NB4 (cell line): ENCODE data around the gene NUP160.
"Not testable (repeated sequence)": the region's sequence is repeated elsewhere in the genome, so short reads cannot be mapped to it uniquely, and the experiment has no call there.

Source experiments
- DNase-seq: peaks from one replicate; pipeline ENCODE4 v3.0.0; 2010; ENCODE audit warnings: low read depth
- H3K4me3 ChIP-seq: one replicate; pipeline ENCODE4 v1.5.1; 2011; ENCODE audit warnings: mild to moderate bottlenecking, low read depth, low read length, moderate library complexity
- CTCF ChIP-seq: IDR thresholded peaks from one replicate; pipeline ENCODE4 v1.5.1; 2012; ENCODE audit warnings: low read depth, low read length
- MAX ChIP-seq: IDR thresholded peaks from 2 replicates; pipeline ENCODE4 v1.6.1; 2011; ENCODE audit warnings: low read depth, low read length
- MYC ChIP-seq: IDR thresholded peaks from 2 replicates; pipeline ENCODE4 v1.6.1; 2011; ENCODE audit warnings: low read depth, low read length
- POLR2A ChIP-seq: IDR thresholded peaks from 2 replicates; pipeline ENCODE4 v1.6.1; 2011; ENCODE audit warnings: mild to moderate bottlenecking; ENCODE audit not compliant: insufficient read length; ENCODE audit errors: extremely low read depth

The NUP160 gene

DNA sequence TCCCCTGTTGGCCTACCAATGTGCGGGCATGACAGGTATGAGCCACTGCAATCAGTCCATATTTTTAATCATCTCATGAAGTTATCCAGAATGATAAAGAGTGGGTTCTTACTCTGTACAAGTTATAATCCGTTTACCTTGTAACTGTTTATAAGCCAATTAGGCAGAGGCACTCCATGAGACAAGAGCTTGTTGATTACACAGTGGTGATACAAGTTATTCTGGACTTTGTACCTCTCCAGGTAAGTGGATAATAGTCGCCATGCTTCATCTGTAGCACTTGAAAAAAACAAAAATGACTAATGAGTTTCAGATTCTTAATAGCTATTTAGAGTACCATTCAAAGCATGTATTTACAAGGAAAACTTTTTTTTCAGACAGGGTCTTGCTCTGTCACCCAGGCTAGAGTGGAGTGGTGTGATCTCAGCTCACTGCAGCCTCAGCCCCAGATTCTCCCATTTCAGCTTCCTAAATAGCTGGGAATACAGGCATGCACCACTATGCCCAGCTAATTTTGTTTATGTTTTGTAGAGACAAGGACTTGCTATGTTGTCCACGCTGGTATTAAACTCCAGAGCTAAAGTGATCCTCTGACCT lies 63.3 kb downstream of the NUP160 start:
- no peak overlapping the region for H3K4me3 ChIP-seq
- no peak for DNase-seq
- TF ChIP-seq MAX (no peak), POLR2A (no peak), CTCF (no peak), MYC (no peak)

DNA sequence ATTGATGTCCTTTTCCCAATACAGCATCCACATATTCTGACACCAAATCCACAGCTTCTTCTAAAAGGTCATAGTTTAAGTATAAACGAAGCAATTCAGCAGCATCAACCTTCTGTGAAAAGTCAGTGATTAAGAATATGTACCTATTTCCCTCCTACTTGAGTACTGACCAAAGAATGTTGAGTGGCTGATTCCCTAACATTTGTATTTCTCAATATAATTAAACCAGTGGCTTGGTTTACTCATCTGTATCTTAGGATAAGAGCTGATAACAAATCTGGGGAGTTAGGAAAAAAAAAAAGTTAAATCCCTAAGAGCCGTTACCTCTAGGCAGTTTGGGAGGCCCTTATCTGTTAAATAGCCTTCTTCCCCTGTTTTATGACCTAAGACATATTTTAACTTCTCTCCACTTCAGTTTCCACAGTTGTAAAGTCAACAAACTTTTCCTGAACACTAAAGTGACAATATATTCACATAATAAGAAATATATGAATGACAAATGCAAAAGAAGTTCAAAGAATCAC lies 65.0 kb downstream of the NUP160 start:
- TF ChIP-seq POLR2A, result no peak
- no peak for TF ChIP-seq MAX
- no peak for TF ChIP-seq MYC
- TF ChIP-seq CTCF, result no peak
- no peak for DNase-seq
- H3K4me3 ChIP-seq, result no peak overlapping the region

DNA sequence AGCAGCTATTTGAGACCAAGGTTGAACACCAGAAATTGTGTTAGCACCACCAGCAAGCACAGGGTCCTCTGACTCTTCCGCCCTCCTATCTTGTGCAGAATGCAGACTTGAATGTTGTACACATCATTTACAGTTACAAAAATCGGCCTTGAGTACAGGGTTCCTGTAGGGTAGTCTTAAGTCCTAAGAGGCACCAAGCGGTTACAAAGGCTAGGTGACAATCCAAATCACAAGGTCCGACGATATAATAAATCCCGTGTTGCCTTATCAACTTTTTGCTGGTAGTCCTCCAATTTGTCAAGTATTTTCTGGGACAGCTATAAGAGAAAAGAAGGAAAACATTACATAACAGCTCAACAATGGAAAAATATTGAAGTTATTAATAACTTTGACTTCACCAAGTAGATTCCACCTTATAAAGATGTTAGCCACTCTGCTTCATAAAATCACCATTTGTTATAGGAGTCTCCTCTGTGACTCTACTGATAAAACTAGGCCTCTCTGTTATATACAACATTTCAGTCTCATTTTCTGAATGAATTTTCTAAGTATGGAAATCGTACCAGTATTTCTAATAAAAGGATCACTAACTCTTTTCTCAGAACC lies 69.2 kb downstream of the NUP160 start:
- H3K4me3 ChIP-seq, result no peak overlapping the region
- no peak for DNase-seq
- TF ChIP-seq MYC (no peak), CTCF (no peak), MAX (no peak), POLR2A (no peak)

GRCh38 chr11:47775240-47775869 lies 72.8 kb downstream of the NUP160 start:
- H3K4me3 ChIP-seq, result no peak overlapping the region
- DNase-seq, result peak; percentile 34
- no peak for TF ChIP-seq POLR2A
- TF ChIP-seq MYC, result no peak
- no peak for TF ChIP-seq MAX
- no peak for TF ChIP-seq CTCF

GRCh38 chr11:47773882-47774281 lies 74.3 kb downstream of the NUP160 start:
- no peak for TF ChIP-seq MYC
- TF ChIP-seq MAX, result no peak
- TF ChIP-seq CTCF, result no peak
- no peak for TF ChIP-seq POLR2A
- no peak for DNase-seq
- no peak overlapping the region for H3K4me3 ChIP-seq

GRCh38 chr11:47769556-47769955 lies 78.6 kb downstream of the NUP160 start:
- not testable (repeated sequence) for DNase-seq, H3K4me3 ChIP-seq
